Measurements from ENCODE around the gene ADRA2C.

ADRA2C gene

DNA sequence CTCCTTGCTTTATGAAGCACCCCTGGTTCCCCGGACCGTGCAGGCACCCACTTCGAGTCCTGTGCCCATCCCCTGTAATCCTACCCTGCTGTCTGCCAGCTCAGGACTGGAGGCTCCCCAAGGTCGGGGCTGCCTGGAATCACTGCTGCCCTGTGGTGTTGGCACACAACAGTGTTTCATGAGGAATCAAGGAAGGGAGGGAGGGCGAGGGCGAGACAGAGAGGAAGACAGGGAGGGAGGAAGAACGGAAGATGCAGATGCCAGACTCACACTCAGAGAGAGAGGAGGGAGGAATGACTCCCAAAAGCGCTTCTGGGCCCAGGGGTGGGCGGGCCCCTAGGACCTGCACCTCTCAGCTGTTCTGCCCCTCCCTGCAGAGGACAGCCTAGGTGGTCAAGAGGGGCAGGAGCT is 42.9 kb upstream of the ADRA2C start:
- TF ChIP-seq, protein P1, sequence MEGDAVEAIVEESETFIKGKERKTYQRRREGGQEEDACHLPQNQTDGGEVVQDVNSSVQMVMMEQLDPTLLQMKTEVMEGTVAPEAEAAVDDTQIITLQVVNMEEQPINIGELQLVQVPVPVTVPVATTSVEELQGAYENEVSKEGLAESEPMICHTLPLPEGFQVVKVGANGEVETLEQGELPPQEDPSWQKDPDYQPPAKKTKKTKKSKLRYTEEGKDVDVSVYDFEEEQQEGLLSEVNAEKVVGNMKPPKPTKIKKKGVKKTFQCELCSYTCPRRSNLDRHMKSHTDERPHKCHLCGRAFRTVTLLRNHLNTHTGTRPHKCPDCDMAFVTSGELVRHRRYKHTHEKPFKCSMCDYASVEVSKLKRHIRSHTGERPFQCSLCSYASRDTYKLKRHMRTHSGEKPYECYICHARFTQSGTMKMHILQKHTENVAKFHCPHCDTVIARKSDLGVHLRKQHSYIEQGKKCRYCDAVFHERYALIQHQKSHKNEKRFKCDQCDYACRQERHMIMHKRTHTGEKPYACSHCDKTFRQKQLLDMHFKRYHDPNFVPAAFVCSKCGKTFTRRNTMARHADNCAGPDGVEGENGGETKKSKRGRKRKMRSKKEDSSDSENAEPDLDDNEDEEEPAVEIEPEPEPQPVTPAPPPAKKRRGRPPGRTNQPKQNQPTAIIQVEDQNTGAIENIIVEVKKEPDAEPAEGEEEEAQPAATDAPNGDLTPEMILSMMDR (IDR thresholded peaks at IDR 0.05; ENCODE audit: low read length), result no peak
- no peak for TF ChIP-seq EZH2 (IDR thresholded peaks at IDR 0.05; ENCODE audit: borderline replicate concordance, low read length)

GRCh38 chr4:3724319-3725231 is 41.6 kb upstream of the ADRA2C start:
- TF ChIP-seq, protein P1 (IDR thresholded peaks at IDR 0.05; ENCODE audit: low read length), result no peak
- Histone ChIP-seq H3K9me3 (ENCODE audit: low read length) (no peaks in the 10 kb centered on the region), H3K4me2 (ENCODE audit: low read length) (no peak overlapping the region), H4K20me1 (ENCODE audit: insufficient read depth, low read length) (no peaks in the 10 kb centered on the region), H3K36me3 (ENCODE audit: insufficient read depth, low read length) (no peaks in the 10 kb centered on the region), H3K79me2 (ENCODE audit: insufficient read depth, low read length) (no peaks in the 10 kb centered on the region), H3K4me3 (ENCODE audit: low read depth, low read length, poor library complexity, severe bottlenecking) (no peak overlapping the region), H2AFZ (ENCODE audit: low read length) (no peak overlapping the region), H3F3A (ENCODE audit: insufficient read depth, low read length) (no peaks in the 10 kb centered on the region), H3K4me1 (ENCODE audit: insufficient read depth, low read length, severe bottlenecking) (no peaks in the 10 kb centered on the region), H3K27ac (ENCODE audit: low read depth, low read length, poor library complexity, severe bottlenecking) (no peak overlapping the region), H3K9me2 (ENCODE audit: low read depth, low read length) (no peaks in the 10 kb centered on the region), H3K9ac (ENCODE audit: low read length) (no peak overlapping the region), H3K27me3 (ENCODE audit: insufficient read depth, low read length) (no peaks in the 10 kb centered on the region)

More for the DNA sequence above, 42.9 kb upstream of the ADRA2C start:
- Histone ChIP-seq H3K9me3 (ENCODE audit: low read length) (no peaks in the 10 kb centered on the region), H3K4me2 (ENCODE audit: low read length) (no peak overlapping the region), H3F3A (ENCODE audit: insufficient read depth, low read length) (no peaks in the 10 kb centered on the region), H3K36me3 (ENCODE audit: insufficient read depth, low read length) (no peaks in the 10 kb centered on the region), H4K20me1 (ENCODE audit: insufficient read depth, low read length) (no peaks in the 10 kb centered on the region), H3K27ac (ENCODE audit: low read depth, low read length, poor library complexity, severe bottlenecking) (no peak overlapping the region), H3K27me3 (ENCODE audit: insufficient read depth, low read length) (no peaks in the 10 kb centered on the region), H3K4me3 (ENCODE audit: low read depth, low read length, poor library complexity, severe bottlenecking) (no peak overlapping the region), H3K4me1 (ENCODE audit: insufficient read depth, low read length, severe bottlenecking) (no peaks in the 10 kb centered on the region), H3K9ac (ENCODE audit: low read length) (no peak overlapping the region), H3K79me2 (ENCODE audit: insufficient read depth, low read length) (no peaks in the 10 kb centered on the region), H3K9me2 (ENCODE audit: low read depth, low read length) (no peaks in the 10 kb centered on the region), H2AFZ (ENCODE audit: low read length) (no peak overlapping the region)

DNA sequence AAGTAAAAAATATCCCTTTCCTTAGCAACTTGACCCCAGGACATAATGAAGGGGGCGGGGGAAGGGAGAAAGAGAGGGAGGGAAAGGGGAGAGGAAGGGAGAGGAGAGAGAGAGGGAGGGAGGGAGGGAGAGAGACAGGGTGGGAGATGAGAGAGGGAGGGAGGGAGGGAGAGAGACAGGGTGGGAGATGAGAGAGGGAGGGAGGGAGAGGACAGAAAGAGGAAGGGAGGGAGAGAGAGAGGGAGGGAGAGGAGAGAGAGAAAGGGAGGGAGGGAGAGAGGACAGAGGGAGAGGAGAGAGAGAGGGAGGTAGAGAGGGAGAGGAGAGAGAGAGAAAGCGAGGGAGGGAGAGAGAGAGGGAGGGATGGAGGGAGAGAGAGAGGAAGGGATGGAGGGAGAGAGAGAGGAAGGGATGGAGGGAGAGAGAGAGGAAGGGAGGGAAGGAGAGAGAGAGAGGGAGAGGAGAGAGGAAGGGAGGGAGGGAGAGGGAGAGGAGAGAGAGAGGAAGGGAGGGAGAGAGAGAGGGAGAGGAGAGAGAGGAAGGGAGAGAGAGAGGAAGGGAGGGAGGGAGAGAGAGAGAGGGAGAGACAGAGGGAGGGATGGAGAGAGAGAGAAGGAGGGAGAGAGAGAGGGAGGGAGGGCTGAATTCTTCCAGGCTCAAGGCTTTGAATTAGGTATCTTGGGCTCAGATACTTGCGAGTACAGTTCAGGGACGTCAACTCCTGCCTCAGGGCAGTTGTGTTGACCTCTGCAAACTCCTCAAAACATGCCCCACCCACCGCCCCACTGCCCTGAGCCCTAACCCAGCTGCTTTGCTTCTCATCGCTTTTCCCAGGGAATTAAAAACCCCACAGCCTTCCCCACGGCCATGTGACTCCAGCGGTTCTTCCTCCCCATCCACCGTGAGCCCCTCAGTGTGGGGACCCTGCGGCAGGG is 40.0 kb upstream of the ADRA2C start:
- no peak for TF ChIP-seq EZH2 (IDR thresholded peaks at IDR 0.05; ENCODE audit: borderline replicate concordance, low read length)
- TF ChIP-seq, protein P1 (IDR thresholded peaks at IDR 0.05; ENCODE audit: low read length), result no peak
- Histone ChIP-seq H3F3A (ENCODE audit: insufficient read depth, low read length) (no peaks in the 10 kb centered on the region), H2AFZ (ENCODE audit: low read length) (no peak overlapping the region), H4K20me1 (ENCODE audit: insufficient read depth, low read length) (no peaks in the 10 kb centered on the region), H3K79me2 (ENCODE audit: insufficient read depth, low read length) (no peaks in the 10 kb centered on the region), H3K27ac (ENCODE audit: low read depth, low read length, poor library complexity, severe bottlenecking) (no peak overlapping the region), H3K27me3 (ENCODE audit: insufficient read depth, low read length) (no peaks in the 10 kb centered on the region), H3K4me3 (ENCODE audit: low read depth, low read length, poor library complexity, severe bottlenecking) (no peak overlapping the region), H3K9me3 (ENCODE audit: low read length) (no peaks in the 10 kb centered on the region), H3K9ac (ENCODE audit: low read length) (no peak overlapping the region), H3K36me3 (ENCODE audit: insufficient read depth, low read length) (no peaks in the 10 kb centered on the region), H3K4me1 (ENCODE audit: insufficient read depth, low read length, severe bottlenecking) (no peaks in the 10 kb centered on the region), H3K4me2 (ENCODE audit: low read length) (no peak overlapping the region), H3K9me2 (ENCODE audit: low read depth, low read length) (no peaks in the 10 kb centered on the region)

All from OCI-LY1 (cell line).